GM19035 (cell line): ENCODE data around the gene DYNLT5.
"Not testable (repeated sequence)": the region's sequence is repeated elsewhere in the genome, so short reads cannot be mapped to it uniquely, and the experiment has no call there.

Experiments used
- ATAC-seq: cut with Tn5 transposase; IDR thresholded peaks from one replicate; pipeline ENCODE4 v1.9.1; 2021; ENCODE audit not compliant: unreplicated experiment

Gene DYNLT5

DNA sequence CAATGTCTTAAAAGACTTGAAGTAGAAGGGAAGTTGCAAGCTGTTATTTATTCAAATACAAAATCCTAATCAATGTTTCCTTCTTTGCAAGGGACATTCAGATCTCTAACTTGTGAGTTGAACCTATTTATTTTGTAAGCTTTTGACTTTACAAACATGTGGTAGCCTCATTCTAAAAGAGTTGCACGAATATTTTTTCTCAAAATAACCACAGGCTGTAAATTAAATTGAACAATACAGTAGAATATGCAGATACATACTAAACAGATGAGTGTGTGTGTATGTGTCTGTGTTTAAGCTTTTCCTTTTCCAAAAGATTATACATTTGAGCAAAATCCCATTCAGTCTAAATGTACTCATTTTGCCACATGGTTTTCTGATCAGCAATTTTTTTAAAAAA lies 4.8 kb upstream of the DYNLT5 start:
- ATAC-seq, result no peak

DNA sequence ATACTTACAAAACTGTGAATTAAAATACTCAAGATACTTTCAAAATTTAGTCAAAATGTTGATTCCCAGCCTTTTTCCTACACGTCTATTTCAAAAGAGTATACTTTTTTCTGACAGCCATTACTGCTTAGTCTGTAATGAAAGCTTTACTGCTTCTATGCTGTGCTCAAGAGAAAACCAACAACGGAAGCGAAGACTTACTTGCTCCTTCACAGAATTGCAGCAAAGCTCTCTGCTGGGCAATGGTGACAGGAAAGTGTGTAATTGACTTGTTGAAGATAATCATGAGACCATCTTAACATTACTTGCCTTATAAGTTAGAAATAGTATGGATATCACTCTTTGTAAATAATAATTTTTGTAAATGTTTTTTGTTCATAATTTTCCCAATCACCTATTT lies 1.7 kb upstream of the DYNLT5 start:
- ATAC-seq, result no peak

DNA sequence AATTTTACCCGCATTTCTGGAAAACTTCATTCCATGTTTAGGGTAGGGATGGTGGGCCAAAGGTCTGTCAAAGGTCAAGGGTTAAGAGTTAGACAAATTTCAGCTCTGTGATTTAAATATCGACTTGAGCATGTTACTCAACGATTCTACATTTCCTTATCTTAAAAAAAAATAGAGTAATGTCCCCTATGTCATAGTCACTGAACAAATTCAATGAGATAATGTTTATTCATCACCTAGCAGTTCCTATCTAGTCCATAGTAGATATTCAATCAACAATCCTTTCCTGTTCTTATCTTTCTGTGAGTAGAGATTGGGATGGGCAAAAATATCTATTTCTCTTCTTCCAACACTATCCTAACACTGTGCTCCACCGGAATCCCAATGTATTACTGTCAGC lies 1.1 kb upstream of the DYNLT5 start:
- ATAC-seq, result no peak

DNA sequence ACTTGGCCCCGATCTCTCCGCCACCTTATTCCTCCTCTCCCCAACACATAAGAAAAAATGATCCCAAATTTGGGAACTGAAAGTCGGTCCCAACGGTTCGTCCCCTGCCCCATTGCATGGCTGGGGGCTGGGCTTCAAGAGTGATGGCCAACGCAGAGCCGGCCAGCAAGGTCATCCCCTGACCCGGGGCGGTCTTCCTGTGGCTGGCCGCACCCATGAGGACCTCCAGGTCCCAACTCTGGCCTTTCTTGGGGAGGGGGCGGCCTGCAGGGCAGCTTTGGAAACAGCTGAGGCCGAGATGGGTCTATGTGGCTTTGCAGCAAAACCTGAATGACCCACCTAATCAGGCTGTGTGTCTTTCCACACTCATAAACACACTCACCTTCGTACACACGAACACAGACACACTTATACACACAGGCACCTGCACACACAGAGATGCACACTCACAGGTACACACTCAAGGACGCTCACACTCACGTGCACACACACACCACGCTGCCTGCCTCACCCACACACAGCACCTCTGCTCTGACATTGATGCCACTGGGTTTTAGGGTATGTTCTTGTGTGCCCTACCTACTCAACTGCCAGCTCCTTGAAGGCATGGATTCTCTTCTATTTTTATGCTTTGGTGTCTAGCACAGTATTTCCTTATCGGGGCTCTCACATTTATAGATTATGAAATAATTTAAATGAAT lies 562 bp downstream of the DYNLT5 start:
- no peak for ATAC-seq

DNA sequence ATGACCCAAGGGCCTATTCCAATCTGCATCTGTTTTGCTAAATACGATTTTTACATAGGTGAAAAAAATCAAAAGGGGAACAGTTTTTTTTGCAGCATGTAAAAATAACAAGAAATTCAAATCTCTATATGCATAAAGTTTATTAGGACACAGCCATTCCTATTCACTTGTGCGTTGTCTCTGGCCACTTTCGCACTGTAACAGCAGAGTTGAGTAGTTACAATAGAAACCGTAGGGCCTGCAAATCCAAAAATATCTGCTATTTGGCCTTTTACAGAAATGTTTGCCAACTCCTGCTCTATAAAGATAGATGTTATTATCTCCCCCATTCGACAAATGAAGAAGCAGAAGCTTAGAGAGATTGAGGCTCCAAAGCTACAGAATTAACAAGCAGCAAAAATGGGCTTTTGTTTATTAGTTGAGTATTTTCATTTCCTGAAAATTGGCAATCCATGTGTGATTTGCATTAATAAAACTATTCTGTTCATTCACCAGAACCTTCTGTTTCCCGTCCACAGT lies 5.5 kb downstream of the DYNLT5 start:
- no peak for ATAC-seq

DNA sequence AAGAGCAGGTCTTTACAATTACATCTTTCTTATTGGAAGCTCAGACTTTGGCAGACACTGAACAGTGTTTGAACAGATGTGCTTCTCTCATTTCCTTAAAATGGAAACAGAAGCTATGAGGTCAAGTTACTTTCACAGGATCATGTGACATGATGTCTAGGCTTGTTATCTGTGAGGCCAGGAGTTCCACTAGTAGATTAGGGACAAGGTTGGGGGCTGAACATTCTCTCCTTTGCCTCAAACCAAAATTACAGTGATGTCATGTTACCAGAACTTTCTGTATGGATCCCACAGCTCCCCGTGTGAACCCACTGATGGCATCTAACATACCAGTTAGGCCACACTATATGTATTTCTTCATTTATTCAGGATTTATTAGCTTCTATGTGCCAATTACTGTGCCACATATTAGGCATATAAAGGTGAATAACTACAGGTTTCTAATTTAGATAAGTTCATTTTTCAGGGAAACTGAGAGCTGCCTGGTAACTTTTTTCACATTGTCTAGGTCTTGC lies 6.0 kb downstream of the DYNLT5 start:
- peak; percentile 99 for ATAC-seq

DNA sequence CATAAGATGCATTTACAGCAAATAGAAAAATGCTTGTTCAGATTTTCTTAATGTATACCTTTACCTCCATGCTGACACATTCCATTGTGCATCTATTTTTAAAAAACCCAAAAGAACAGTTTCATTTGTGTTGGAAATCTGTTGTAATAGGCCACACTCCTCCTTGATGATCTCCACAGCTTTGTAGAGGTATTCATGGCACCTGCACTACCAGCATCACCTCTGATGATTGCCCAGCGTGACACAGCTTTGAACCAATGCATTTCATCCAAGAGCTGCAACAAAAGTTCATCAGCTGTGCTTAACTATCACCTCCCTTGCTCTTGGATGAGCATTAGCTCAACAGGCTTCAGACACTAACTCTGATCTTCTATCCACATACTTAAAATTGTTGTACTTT lies 8.2 kb downstream of the DYNLT5 start:
- ATAC-seq, result no peak

DNA sequence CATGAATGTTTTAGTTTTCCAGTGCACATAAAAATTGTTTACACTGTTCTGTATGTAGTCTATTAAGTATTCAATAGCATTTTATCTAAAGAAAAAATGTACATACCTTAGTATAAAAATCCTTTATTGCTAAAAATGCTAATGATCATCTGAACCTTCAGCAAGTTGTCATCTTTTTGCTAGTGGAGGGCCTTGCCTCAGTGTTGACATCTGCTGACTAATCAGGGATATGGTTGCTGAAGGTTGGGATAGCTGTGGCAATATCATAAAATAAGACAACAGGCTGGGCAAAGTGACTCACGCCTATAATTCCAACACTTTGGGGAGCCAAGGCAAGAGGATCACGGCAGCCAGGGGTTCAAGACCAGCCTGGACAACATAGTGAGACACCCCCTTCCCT lies 9.0 kb downstream of the DYNLT5 start:
- no peak for ATAC-seq

DNA sequence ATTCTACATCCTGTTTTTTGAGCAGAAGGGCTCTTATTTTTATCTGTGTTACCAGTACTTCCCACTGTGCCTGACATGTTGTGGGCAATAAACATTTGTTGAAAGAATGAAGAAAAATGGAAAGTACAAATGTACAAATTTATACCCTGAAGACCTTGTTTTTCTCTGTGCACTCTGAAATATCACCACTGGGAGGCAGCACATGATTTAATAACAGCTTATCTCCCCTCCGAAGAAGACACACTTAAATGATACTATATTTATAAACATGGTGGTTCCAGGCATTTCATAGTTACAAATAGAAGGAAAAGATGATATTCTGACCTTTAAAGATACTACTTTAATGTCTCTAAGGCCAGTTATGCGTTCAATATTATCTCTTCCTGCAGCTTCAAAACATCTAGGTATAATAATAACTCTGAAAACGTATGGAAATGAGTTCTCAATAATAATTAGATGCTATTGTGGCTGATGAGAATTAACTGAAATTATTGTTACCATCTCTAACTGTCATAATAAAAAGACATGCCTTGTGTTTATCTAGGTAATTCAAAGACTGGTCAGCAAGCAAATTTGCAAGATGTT lies 12.8 kb downstream of the DYNLT5 start:
- ATAC-seq, result peak; percentile 60

DNA sequence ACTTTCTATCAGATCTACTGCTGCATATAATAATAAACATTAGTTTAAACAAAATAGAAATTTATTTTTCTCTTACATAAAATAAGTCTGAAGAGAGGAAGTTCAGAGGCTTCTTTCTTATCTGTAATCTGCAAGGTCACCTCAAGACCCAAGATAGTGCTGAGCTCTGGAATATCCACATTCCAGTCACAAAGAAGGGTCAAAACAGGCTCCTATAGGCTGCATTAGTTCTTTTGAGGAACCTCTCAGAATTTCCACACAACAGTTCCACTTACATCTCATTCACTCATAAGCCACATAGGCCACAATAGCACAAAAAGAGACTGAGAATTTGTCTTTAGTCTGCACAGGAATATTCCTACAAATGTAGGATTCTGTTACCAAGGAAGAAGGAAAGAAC lies 15.4 kb downstream of the DYNLT5 start:
- ATAC-seq, result no peak

DNA sequence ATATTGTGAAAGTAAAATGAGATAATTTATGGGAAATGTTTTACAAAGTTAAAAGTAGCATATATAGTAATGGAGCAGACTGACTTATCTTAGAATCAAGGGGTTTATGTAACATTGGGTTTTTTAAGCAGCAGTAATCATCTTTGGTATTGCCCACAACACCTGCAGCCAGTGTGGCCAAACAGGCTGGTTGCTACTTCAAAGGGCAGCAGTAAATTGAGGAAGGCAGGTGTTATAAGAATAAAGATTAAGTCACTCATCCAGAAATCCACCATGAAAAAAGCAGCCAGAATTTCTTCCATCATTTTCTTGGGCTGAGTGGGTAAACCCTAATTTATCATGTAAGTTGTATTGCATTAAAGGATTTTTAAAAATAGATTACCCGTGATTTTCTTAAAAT lies 16.7 kb downstream of the DYNLT5 start:
- no peak for ATAC-seq

DNA sequence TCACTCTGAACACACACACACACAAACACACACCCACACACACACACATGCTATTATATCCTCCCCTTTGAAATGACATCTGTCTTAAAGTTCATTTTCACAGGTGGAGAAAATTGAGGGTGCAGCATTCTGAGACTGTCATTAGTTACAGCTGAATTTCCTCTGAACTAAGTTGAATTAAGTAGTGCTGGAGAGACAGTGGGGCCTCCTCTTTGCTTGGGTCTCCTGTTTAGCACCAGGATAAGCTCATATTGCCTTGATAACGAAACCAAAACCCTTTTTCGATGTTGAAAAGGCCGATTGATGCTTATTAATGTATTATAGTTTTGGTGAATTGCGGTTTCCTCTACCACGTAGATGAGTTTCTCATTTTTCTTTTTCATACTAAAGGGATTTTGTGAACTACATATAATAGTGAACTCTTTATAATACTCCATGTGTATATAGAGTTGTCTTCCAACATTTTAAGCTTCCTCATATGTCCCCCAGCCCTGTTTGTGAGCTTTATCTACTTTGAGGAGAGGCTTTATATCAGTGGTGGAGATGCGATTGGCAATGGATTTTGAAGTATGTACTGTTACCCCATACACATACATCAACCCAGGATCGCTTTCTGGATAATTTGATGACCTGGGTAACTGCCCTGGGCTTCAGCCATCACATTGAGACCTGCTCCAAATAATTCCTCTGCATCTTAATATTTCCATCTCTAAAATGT lies 17.4 kb downstream of the DYNLT5 start:
- no peak for ATAC-seq

DNA sequence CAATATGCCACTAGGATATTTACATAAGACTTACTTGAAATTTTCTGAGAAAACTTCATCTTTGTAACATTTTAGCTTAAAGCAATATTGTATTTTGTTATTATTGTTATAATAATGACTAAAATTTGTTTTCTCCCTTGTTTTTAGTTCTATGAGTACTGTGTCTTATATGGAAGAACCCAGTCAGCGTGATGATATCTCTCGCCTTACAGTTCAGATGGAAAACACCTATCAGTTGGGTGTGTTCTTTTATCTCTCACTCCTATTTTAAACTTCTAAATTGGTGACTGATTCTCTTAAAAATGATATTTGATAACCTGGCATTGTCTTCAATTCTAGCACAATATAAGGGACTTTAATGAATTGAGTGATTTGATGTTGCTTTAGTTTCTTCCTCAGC lies 18.0 kb downstream of the DYNLT5 start:
- ATAC-seq, result no peak

DNA sequence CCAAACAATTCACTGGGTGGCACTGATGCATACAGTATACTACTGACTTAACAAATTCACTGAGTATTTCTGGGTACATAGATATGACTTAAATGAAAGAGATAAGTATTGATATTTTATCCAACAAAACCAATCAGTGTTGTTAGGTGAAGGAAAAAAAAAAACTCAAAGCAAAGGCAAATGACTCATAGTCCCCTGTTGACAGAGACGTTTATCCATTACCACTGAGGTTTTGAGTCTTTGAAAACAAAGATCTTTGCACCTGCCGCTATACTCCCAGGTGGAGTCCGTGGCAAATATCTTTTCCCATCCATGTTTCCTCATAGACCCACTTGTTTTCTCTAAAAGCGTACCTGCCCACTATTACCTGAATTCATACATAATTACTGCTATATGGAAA lies 18.4 kb downstream of the DYNLT5 start:
- ATAC-seq, result no peak

DNA sequence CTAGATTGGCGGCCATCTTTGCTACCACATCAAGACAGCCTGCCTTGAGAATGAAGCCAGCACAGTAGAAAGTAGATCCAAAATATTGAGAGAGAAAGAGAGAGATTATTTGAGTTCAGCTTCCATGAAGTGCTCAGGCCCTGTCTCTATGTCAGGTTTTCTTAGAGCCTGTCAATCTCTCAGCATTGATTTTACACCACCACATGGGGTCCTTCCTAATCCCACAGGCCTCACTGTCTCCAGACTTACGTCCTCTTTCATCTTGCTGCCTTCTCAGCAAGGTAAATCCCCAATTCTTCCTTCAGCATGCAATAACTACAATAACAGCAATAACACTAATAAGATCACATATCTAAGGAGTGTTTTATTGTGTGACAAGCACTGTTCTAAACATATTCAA lies 21.0 kb downstream of the DYNLT5 start:
- no peak for ATAC-seq

DNA sequence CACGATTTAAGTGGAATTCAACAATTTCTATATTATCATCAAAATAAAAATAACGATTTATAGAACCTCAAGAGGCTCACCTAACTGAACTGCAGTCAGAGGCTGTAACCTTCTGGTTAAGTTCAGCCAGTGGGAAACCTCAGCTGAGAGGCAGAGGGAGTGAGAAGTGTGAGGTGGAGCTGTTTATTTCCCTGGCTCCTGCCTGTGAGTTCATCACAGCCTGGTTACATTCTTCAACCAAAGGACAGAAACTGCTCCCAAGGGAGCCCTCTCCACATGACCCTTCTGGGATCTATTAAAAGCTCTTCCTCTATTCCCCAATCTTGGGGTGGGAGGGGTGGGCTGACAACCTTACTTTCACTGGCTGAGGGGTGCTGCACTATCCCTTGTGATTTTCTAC lies 22.2 kb downstream of the DYNLT5 start:
- ATAC-seq, result no peak

DNA sequence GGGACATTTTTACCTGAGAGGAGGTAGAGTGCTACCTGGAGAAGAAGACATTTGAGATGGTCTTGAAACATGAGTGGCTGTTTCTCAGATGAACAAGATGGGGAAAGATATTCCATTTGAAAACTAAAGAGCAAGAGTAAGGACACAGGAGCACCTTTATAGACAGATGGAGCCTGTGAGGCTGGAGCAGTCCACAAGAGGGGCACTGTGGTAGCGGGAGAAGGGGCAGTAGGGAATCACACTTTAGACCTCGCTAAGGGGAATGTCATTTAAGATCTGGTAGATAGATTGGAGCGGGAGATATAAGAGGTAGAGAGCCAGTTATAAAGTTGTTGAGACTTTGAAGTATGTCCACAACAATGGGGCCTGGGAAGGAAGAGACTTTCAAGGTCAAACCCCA lies 23.4 kb downstream of the DYNLT5 start:
- no peak for ATAC-seq

DNA sequence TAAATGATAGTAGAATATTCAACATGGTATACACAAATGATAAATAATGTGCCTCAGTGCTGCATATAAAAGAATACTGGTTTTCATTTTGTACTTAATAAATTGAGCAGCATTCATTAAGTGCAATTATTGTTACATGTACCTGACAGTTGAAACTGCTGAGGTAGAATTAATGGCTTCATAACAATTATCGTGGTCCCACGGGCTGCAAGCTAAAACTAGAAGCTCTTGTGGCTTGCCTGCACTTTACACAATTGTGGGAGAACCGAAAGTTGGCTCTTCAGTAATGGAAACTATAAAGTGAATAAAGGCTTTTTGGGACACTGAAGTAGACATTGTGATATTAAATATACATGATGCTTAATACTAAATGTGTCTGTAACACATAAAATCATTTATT lies 25.6 kb downstream of the DYNLT5 start:
- no peak for ATAC-seq

DNA sequence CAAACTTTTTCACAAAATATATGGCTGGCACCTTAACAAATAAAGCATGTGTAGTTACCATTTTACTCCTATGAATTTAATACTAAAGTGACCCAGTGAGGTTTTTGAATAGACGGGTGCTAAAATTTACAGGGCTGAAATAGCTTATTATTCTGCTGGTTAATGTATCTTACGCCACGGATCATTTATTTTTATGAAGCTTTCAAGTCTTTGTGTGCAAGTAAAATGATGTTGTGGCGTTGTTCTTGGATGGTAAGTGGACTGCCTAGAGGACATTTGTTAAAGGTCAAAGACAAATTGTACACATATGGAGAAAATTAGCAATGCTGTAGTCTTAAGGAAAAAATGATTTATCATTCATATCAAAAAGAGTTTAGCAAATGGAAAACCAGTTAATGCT lies 26.0 kb downstream of the DYNLT5 start:
- no peak for ATAC-seq

DNA sequence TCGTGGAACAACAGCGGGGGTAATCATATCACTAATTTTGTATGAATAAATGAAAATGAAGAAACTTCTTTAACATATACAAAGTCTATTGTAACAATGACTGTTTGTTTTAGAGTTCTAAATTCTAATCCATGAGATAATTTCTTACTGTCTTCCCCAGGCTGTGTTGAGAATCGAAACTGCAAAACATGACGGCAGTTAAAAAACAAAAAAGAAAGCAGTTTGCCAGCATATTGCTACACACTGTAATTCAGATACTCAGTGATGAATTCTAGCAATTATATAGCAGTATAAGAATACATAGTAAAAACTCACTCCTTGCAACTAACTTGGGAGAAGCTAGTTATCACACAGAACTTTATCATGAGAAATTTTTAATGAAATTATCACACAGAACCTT lies 26.7 kb downstream of the DYNLT5 start:
- ATAC-seq, result no peak

DNA sequence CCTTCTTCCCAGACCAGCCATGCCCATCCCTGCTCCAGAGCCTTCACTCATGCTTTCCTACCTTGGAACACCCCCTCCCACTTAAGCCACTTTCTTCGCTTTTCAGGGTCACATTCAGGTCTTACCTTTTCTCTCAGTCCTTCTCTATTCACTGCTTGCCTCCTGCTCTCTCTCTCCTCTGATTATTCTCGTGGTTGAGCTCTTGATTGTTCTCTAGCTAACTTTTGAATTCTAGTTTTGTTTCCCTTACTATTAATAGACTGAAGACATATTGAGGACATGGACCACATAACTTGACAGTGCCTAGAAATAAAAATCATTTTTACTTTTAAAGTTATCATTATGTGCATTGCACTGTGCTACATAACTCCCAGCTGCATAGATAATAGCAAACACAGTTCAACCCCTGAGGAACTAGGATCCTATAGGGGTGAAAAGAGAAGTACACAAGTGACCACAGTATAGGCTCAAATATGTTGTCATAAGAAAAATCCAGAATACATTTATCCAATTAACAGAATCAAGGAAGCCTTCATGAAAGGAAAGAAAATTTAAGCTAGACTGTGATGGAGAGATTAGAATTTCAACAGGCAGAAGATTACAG lies 27.3 kb downstream of the DYNLT5 start:
- ATAC-seq, result no peak

DNA sequence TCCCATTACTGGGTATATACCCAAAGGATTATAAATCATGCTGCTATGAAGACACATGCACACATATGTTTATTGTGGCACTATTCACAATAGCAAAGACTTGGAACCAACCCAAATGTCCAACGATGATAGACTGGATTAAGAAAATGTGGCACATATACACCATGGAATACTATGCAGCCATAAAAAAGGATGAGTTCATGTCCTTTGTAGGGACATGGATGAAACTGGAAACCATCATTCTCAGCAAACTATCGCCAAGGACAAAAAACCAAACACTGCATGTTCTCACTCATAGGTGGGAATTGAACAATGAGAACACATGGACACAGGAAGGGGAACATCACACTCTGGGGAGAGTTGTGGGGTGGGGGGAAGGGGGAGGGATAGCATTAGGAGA lies 33.5 kb downstream of the DYNLT5 start:
- not testable (repeated sequence) for ATAC-seq
